Measurements from ENCODE around the gene FHOD1.

GRCh38 chr16:67294938-67295361 lies 47.7 kb upstream of the FHOD1 start:
- no peak for TF ChIP-seq HDAC6 (IDR thresholded peaks at IDR 0.05; ENCODE audit: unreplicated experiment)
- TF ChIP-seq POLR2A (IDR thresholded peaks at IDR 0.05; ENCODE audit: low read depth, low read length): no peak
- TF ChIP-seq, protein P1, sequence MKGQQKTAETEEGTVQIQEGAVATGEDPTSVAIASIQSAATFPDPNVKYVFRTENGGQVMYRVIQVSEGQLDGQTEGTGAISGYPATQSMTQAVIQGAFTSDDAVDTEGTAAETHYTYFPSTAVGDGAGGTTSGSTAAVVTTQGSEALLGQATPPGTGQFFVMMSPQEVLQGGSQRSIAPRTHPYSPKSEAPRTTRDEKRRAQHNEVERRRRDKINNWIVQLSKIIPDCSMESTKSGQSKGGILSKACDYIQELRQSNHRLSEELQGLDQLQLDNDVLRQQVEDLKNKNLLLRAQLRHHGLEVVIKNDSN (IDR thresholded peaks at IDR 0.05; ENCODE audit: borderline replicate concordance, extremely low read length, insufficient read depth, low read depth, low read length): no peak

Data from GM12878 (cell line).